OCI-LY1 (cell line): ENCODE results near the gene KRTAP5-1.

Experiments
- CTCF ChIP-seq: fragments of 200-600 bp; sonication (generic), shearing (Covaris generic); IDR thresholded peaks from 2 replicates; pipeline ENCODE4 v1.5.1; 2017; ENCODE audit warnings: mild to moderate bottlenecking, antibody characterized with exemption, low read length, moderate library complexity, mixed read lengths
- EZH2 ChIP-seq: fragments of 200-600 bp; sonication (generic), shearing (Covaris generic); IDR thresholded peaks from 2 replicates; pipeline ENCODE4 v1.8.0; 2017; ENCODE audit warnings: borderline replicate concordance, mixed run types, mild to moderate bottlenecking, antibody characterized with exemption, low read length, moderate library complexity, mixed read lengths

GRCh38 chr11:1570896-1571759 is 14.0 kb downstream of the KRTAP5-1 start:
- no peak for TF ChIP-seq CTCF
- TF ChIP-seq EZH2 = no peak
